CD1c-positive myeloid dendritic cell (primary cell): ENCODE measurements around the gene DAZAP1.
"Not testable (repeated sequence)": the region's sequence is repeated elsewhere in the genome, so short reads cannot be mapped to it uniquely, and the experiment has no call there.

ENCODE experiments used
- DNase-seq: peaks from one replicate; pipeline ENCODE4 v3.0.0-alpha.2; 2016; ENCODE audit errors: extremely low spot score

DAZAP1 gene

DNA sequence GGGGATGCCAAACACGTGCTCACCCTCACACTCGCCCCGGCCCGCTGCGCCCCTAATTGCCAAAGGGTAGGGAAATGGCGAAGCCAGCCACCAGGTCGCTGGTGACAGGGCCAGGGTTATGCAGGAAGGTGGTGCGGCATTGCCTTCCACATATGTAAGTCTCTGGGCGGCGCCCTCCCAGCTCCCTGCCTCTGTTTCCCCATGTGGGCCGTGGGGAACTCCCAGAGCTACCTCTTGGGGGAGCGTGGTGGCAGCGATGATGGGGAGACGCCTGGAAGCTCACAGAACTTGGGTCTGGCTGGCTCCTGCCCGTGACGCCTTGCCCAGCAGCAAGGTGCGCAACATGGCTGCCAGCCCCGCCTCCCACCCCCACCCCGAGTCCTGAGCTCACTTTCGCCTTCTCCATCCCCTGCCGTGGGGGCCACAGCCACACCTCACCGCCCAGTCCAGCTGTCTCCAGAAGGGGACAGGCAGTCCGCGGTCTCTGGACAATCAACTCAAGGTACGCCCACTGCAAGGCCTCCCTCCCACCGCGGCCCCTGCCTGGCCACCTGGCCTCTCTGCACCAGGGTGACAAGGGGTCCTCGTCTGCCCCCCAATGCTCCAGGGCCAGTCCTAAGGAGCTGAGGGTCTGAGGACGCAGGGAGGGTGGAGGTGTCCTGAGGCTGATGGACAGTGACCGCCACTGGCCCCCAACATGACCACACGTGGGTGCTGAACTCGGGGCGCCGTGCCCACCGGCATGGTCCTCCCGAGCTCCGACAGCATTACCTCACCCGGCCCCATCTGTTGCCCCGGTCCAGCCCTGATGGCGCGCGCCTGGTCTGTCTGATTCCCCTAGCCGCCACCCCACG lies 65.1 kb downstream of the DAZAP1 start:
- DNase-seq: no peak

DNA sequence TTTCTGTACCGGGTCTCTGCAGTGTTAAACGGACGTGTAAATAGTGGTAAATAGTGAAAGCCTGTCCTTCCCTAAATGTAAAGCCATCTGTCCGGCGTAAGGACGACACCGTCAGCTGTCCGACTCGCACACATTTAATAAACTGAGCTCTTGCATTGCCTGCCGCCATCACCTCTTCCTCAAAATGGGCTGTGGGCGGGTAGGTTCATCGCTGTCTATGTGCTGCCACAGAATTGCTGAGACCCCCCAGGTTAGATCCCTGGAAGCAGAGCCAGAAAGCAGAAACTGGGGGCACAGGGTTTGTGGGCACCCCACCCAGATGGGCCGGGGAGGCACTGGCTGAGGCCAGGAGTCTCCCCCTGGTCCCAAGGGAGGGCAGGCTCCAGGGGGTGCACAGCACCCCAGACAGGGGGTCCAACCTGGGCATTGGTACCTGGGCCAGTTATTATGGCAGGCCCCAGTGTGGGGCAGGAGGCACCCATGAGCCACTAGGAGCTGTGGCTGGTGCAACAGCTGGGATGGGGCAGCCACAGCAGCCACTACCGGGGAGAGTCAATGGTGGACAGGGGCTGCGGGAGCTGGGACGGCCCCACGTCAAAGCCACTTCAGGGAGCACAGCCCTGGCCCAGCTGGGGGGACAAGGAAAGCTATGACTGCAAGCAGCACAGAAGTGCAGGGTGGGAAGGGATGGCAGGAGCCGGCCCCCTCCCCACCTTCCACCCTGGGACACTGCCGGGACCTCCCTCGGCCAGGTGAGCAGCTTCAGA lies 65.9 kb downstream of the DAZAP1 start:
- DNase-seq: no peak

DNA sequence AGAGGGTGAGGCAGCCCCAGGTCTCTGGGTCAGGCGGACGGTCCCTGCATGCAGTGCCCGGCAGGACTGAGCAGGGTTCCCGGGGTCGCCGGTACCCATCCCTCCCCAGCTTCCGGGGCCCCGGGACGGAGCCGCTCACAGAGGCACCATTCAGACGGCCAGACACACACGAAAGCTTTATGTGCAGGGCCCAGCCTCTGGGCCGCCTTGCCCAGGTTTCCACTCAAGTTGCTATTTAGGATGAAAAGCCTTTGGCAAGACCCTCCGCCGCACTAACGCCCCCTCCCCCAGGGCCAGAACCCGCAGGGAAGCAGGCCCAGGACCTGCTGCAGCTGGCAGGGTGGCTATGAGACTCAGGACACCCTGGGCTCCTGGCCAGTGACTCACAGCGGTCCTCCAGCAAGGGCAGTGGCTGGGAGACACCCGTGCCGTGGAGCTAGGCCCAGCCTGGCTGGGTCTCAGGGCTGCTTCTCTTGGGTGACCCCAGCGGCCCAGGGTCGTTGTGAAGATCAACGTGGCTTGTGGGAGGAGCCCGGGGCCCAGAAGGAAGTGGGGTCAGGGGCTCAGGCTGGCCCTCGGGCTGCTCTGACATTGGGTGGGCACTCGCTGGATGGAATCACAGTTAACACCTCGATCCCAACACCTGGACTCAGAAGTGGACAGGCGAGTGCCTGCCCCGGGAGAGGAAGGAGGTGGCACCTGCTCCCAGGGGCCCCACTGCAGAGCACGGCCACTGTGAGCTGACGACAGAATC lies 66.8 kb downstream of the DAZAP1 start:
- no peak for DNase-seq

DNA sequence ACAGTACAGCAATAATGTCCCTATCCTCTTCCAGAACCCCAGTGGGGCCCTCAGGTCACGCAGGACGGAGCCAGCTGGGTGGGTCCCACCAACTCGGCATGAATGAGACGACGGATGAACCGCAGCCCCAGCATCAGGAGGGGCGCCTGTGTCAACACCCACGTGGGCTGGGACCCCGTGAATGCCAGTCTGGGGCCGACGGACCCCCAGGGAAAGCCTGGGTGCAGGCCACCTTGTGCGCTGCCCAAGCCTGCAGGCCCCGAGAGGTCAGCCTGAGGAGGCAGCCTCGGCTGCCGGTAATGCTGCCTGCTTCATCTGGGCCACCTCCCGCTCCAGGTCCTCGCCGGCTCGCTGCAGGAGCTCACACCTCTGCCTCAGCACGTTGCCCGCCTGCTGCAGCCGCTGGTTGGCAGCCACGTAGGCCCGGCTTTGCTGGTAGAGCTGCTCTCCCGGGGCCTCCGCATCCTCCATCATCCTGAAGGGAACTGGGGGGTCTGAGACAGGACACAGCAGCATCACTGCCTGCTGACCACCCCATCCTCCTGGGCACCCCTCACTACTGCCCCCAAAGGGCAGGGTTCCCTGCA lies 67.5 kb downstream of the DAZAP1 start:
- DNase-seq: no peak

DNA sequence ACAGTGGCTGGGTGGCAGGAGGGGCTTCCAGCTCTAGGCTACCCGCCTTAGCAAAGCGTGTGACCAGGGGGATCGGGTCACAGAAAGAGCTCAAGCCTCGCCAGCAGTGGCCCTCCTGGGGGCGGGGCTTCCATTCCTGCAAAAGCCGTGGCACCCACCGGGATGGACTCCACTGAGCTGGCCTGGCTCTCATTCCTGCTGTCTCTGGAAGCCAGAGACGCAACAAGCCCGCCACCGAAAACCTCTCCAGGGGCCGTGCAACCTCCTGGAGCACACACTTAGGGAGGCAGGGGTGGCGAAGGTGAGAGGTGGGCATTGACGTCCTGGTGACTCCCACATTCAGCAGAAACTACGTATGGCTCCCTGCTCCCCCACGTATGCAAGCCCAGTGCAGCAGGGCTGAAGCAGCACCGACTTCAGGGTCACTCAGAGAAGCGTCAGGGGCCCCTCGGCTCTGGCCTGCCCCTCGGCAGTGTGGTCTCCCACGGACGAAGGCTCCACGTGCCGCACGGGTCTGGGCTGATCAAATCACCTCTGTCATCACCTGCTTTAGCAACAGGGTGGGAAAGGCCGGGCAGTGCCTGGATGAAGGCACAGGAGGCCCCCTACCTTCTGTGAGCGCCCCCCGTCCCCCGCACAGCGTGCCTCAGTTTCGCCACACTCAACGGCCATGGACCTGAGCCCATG lies 68.5 kb downstream of the DAZAP1 start:
- no peak for DNase-seq

DNA sequence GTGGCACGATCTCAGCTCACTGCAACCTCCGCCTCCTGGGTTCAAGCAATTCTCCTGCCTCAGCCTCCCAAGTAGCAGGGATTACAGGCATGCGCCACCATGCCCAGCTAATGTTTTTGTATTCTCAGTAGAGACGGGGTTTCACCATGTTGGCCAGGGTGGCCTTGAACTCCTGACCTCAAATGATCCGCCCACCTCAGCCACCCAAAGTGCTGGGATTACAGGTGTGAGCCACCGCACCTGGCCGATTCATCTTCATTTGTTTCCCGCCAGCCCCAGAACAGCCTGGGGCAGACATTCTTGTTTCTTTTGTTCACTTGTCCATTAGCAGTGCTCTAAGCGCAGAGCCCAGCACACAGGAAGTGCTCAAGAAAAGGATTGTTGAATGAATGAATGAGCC lies 69.7 kb downstream of the DAZAP1 start:
- not testable (repeated sequence) for DNase-seq

DNA sequence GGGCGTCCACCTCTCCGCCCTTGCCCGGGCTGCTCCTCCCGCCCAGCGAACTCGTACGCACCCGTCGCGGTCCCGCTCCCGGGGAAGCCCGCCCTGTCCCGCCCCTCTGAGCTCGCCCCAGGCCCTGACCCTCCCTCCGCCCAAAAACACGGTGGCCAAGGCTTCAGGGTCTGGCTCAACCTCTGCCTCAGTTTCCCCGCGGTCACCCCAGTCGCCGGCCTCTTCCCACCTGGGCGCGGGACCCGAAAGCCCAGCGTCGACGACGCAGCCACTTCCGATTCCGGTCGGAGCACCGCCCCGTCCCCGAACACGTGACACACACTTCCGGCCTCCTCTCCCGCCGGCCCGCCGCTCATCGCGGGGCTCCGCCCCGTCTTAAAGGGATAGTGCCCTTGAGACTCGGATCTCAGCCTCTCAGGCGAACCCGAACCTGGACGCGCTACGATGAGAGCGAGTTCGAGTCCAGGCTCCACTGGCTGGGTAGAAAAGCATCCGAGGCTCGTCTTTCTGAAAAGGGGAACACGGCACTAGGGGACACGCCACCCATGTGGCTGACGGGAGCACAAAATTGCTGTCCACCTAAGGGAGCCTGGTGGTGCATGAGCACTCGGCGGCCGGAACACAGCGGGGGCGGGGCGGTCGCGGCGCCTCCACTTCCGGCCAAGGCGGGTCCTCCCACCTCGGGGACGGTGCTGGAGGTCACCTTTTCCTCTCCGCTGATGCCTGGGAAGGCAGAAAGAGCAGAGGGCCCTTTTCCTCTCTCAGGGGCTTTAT lies 71.7 kb downstream of the DAZAP1 start, which contains the start of gene C19orf25:
TSS of gene C19orf25 (minus strand) at position 282 of the 774 bp plus-strand sequence. CDS start 312 bp downstream, outside the sequence.
- peak; percentile 97 for DNase-seq

DNA sequence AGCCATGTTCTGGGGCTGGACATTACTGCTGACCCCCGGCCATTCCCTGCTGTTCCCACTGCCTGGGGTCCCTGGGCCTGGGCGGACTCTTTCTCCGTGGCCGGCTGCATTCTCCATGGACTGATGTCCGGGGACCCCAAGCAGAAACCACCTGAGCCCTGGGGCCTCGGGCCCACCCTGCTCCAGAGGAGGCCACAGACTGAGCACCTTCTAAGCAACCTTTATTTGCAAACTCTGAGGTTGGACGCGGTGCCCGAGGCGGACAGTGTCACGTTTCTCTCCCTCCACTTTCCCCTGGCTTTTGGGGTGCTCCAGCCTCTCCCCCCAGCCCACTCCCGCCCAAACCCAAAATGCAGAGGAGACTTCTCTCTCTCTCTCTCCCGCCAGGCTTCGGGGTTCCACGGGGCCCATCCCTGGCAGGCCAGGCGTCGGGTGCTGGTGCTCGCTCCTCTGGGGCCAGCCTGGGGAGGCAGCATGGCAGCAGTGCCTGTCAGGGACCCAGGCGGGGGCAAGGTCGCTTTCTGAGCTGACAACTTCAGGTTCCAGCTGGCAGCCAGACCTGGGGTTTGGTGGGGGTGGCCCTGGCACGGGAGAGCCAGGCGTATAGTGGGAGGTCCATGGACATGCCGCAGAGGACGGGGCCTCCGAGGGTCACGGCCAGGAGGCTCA lies 74.0 kb downstream of the DAZAP1 start:
- DNase-seq: no peak

DNA sequence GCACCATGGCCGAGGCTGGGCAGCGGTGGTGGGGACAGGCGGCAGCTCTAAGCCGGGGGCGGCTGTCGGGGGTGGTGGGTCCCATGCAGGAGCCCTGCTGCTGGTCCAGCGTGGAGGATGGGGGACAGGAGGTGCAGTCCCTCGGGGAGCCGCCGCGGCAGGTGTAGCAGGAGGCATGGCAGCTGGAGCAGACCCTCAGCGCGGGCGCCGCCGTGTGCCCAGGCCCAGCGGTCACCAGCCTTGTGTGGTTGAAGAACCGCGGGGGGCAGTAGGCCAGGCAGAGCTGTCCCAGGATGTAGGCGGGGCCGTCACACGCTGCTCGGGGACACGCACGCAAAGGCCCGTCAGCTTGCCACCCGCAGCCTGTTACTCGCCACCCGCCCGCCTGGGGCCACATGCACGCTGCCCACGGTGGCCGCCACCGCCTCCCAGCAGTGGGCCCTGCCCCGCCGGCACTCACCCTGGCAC lies 74.5 kb downstream of the DAZAP1 start:
- DNase-seq: no peak

DNA sequence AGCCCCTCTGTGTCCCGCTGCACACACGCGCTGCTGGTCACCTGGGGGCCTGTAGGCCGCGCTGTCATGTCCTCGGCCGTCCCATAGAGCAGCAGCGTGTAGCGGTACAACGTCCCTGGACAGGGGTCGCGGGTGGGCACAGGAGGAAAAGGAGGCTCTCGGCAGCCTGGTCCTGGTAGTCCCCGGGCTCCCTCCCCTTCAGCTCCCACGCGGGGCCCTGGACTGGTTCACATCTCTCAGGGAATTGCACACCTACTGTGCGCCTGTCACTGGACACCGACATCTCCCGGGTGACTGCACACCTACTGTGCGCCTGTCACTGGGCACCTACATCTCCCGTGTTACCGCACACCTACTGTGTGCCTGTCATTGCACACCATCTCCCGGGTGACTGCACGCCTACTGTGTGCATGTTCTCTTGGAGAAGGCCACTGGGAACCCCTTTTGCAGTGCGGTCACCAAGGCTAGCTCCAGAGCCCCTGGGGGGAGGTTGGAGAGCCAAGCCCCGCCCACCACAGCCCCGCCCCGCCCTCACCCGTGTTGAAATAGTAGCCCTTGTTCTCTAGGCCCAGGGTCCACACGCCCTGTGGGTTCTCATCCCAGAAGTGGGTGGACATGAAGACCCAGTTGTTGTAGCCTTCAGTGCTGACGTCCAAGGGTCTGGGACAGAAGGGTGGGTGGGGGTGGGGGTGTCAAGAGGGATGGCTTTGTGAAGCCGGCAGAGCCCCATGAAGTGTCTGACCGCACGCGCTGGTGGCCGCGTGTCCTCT lies 75.2 kb downstream of the DAZAP1 start:
- no peak for DNase-seq

DNA sequence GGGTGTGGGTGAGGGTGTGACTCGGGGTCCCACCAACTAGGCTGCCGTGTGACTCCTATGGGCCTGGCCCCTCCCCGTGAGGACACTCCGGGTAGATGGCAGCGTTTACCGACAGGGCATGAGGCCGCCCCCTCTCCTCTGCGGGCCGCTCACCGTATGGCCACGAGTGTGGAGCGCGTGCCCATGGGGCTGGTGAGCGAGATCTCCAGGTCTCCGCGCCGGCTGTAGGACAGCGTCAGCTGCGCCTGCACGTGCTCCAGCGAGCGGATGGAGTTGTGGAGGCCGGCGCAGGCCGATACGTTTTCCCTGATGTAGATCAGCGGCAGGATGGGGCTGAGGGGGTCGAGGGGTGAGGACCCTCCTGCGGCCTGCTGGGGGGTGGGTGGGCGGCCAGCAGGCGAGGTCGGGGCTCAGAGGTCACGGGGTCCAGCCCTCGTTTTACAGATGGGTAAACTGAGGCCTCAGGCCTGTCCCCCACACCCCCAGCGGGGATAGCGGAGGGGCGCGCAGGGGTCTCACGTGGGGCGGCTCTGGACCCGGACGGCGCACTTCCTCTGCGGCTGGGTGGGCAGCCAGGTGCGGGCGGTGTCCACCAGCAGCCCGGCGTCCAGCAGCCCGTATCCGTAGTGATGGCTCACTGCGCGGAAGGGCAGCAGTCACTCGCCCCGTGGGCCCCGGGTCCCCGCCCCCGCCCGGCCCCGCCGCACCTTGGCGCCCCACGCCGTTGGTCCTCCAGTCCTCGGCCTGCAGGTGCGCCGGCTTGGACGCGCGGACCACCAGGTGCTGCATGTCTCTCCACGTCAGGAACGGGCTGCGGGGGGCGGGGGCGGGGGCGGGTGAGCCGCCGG lies 76.0 kb downstream of the DAZAP1 start:
- no peak for DNase-seq

DNA sequence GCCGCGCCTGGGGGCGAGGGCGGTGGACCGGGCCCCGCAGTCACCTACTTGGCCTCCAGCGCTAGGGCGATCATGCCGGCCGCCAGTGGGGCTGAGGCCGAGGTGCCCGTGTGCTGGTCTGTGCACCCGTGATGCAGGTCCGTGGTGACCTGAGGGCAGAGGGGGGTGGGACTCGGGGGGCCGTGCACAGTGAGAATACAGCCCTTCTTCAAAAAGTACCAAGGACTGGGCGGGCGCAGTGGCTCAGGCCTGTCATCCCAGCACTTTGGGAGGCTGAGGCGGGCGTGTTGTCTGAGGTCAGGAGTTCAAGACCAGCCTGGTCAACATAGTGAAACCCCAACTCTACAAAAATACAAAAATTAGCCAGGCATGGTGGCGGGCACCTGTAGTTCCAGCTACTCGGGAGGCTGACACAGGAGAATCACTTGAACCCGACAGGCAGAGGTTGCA lies 76.6 kb downstream of the DAZAP1 start:
- no peak for DNase-seq
